ENCODE results near the gene HAGH.
A peak's percentile ranks its signal among the peaks of the same experiment; 100 is the strongest.

Gene HAGH

GRCh38 chr16:1772362-1772907, 54.2 kb downstream of the HAGH start, which contains the start of gene EME2:
TSS of gene EME2 (plus strand) at chr16:1772810. CDS start at chr16:1773228, 418 bp downstream.
- Histone ChIP-seq H3K4me3 (replicated peaks; ENCODE audit: insufficient read depth, low read length) (peak within 1 kb of the TSS; percentile 96), H3K27me3 (ENCODE audit: insufficient read depth, poor library complexity, severe bottlenecking) (no peaks in the 10 kb centered on the region), H3K27ac (replicated peaks) (peak within 1 kb of the TSS; percentile 91)
- DNase-seq (ENCODE audit: low read depth in 1 of 2, low spot score in 1 of 2) = peak; percentile 59 to 79
- no peak for TF ChIP-seq SPI1 (IDR thresholded peaks at IDR 0.05; ENCODE audit: borderline replicate concordance, low read depth)
- TF ChIP-seq POLR2AphosphoS5 (IDR thresholded peaks at IDR 0.05; ENCODE audit: low read depth) = no peak
- TF ChIP-seq GABPA (IDR thresholded peaks at IDR 0.05; ENCODE audit: low read depth) = no peak
- no peak for TF ChIP-seq CTCF (IDR thresholded peaks at IDR 0.05; ENCODE audit: insufficient read depth, low read length)
- TF ChIP-seq, protein P1, sequence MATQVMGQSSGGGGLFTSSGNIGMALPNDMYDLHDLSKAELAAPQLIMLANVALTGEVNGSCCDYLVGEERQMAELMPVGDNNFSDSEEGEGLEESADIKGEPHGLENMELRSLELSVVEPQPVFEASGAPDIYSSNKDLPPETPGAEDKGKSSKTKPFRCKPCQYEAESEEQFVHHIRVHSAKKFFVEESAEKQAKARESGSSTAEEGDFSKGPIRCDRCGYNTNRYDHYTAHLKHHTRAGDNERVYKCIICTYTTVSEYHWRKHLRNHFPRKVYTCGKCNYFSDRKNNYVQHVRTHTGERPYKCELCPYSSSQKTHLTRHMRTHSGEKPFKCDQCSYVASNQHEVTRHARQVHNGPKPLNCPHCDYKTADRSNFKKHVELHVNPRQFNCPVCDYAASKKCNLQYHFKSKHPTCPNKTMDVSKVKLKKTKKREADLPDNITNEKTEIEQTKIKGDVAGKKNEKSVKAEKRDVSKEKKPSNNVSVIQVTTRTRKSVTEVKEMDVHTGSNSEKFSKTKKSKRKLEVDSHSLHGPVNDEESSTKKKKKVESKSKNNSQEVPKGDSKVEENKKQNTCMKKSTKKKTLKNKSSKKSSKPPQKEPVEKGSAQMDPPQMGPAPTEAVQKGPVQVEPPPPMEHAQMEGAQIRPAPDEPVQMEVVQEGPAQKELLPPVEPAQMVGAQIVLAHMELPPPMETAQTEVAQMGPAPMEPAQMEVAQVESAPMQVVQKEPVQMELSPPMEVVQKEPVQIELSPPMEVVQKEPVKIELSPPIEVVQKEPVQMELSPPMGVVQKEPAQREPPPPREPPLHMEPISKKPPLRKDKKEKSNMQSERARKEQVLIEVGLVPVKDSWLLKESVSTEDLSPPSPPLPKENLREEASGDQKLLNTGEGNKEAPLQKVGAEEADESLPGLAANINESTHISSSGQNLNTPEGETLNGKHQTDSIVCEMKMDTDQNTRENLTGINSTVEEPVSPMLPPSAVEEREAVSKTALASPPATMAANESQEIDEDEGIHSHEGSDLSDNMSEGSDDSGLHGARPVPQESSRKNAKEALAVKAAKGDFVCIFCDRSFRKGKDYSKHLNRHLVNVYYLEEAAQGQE (IDR thresholded peaks at IDR 0.05; ENCODE audit: insufficient replicate concordance, low read depth) = no peak

GRCh38 chr16:1771864-1772361, 54.7 kb downstream of the HAGH start:
- Histone ChIP-seq H3K27ac (replicated peaks) (peak overlapping the region; percentile 91), H3K27me3 (ENCODE audit: insufficient read depth, poor library complexity, severe bottlenecking) (no peaks in the 10 kb centered on the region), H3K4me3 (replicated peaks; ENCODE audit: insufficient read depth, low read length) (peak overlapping the region; percentile 96)
- TF ChIP-seq GABPA (IDR thresholded peaks at IDR 0.05; ENCODE audit: low read depth) (no peak), SPI1 (IDR thresholded peaks at IDR 0.05; ENCODE audit: borderline replicate concordance, low read depth) (peak; percentile 28; the same call in 1 of the 2 replicates)
- DNase-seq (ENCODE audit: low read depth in 1 of 2, low spot score in 1 of 2) = peak in 1 of 2 experiments; percentile 27

DNA sequence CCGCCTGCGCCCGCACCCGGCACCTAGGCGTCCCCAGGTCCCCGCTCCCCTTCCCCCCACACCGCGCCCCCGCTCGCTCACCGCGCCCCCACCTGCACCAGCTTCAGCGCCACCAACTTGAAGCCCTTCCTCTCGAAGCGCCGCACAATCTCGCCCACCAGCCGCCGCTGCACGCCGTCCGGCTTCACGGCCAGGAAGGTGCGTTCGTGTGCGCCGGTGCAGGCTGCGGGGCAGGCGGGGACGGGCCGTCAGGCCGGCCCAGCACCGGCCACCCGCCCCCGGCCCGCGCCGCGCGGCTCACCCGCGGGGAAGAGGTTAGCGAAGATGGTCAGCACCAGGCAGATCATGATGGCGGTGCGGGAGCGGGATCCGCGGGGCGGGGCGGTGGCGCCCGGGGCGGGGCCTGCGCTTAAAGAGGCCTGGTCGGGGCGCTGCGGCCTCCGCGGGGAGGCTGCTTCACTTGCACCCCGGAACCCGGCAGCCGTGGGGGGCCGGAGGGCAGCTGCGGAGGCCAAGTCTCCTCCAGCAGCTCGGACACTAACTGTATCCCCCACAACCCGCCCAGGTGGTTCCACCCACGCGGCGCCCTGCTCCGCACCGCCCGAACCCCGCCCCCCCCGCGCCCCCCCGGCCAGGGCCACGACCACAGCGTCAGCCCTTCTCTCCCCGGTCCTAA, 55.3 kb downstream of the HAGH start, which contains the start of gene NME3:
NME3 (minus strand) TSS at position 356 of the 676 bp plus-strand sequence; CDS start at position 347, 9 bp downstream.
- Histone ChIP-seq H3K4me3 (replicated peaks; ENCODE audit: insufficient read depth, low read length) (peak within 1 kb of the TSS; percentile 96), H3K27ac (replicated peaks) (peak within 1 kb of the TSS; percentile 91), H3K27me3 (ENCODE audit: insufficient read depth, poor library complexity, severe bottlenecking) (no peaks in the 10 kb centered on the region)
- TF ChIP-seq POLR2AphosphoS5 (IDR thresholded peaks at IDR 0.05; ENCODE audit: low read depth) (no peak; the same call in 1 of the 2 replicates), SPI1 (IDR thresholded peaks at IDR 0.05; ENCODE audit: borderline replicate concordance, low read depth) (no peak), GABPA (IDR thresholded peaks at IDR 0.05; ENCODE audit: low read depth) (no peak), CTCF (IDR thresholded peaks at IDR 0.05; ENCODE audit: insufficient read depth, low read length) (no peak)
- peak; percentile 75 to 78 for DNase-seq (ENCODE audit: low read depth in 1 of 2, low spot score in 1 of 2)

GRCh38 chr16:1770328-1771187, 56.1 kb downstream of the HAGH start:
- peak in 1 of 2 experiments; percentile 27 for DNase-seq (ENCODE audit: low read depth in 1 of 2, low spot score in 1 of 2)
- H3K27me3 ChIP-seq (ENCODE audit: insufficient read depth, poor library complexity, severe bottlenecking) = no peaks in the 10 kb centered on the region
- H3K4me3 ChIP-seq (replicated peaks; ENCODE audit: insufficient read depth, low read length) = peak overlapping the region; percentile 96
- no peak for TF ChIP-seq SPI1 (IDR thresholded peaks at IDR 0.05; ENCODE audit: borderline replicate concordance, low read depth)
- peak; percentile 25 for TF ChIP-seq POLR2AphosphoS5 (IDR thresholded peaks at IDR 0.05; ENCODE audit: low read depth)
- peak overlapping the region; percentile 65 for H3K27ac ChIP-seq (replicated peaks)

Data from HL-60 (cell line).